Ovary (tissue), 9 donors: ENCODE measurements around the gene ZNF296. TPM values are rescaled to one million over a fixed set of nuclear protein-coding genes. Genes with fewer than 3 reads are reported as not detected.

Experiments used
- DNase-seq, 5 donors: peaks; one replicate each; pipeline ENCODE4 v3.0.0-alpha.2; 2019 to 2020
- H3K27ac ChIP-seq, 2 donors: fragments of 200-600 bp; one replicate each; pipeline versions ENCODE4 v1.5.1 to v1.8.0; 2019 to 2022
- H3K27me3 ChIP-seq: fragments of 200-600 bp; one replicate; pipeline ENCODE4 v1.8.0; 2022
- H3K36me3 ChIP-seq: fragments of 200-600 bp; sonication (generic); one replicate; pipeline ENCODE4 v1.5.1; 2019
- H3K4me1 ChIP-seq: one replicate; pipeline ENCODE4 v1.8.1; 2013; ENCODE audit warnings: mild to moderate bottlenecking, moderate library complexity; ENCODE audit not compliant: insufficient read depth
- H3K4me3 ChIP-seq: fragments of 200-600 bp; sonication (generic); one replicate; pipeline ENCODE4 v1.5.1; 2017
- H3K9me3 ChIP-seq, 2 donors: fragments of 200-600 bp in 1 of 2; sonication (generic) in 1 of 2; one replicate each; pipeline versions ENCODE4 v1.5.1 to v1.8.1; 2013 to 2019; ENCODE audit warnings: mild to moderate bottlenecking in 1 of 2, moderate library complexity in 1 of 2
- EP300 ChIP-seq: sonication (generic); formaldehyde crosslinking; IDR thresholded peaks from one replicate; pipeline ENCODE4 v1.6.1; 2017; ENCODE audit warnings: antibody characterized with exemption
- POLR2A ChIP-seq: fragments of 450-650 bp; IDR thresholded peaks from one replicate; pipeline ENCODE4 v1.6.1; 2017; ENCODE audit warnings: antibody characterized with exemption, mild to moderate bottlenecking, moderate library complexity
- WGBS, 3 donors: extraction: QIAGEN DNeasy Blood & Tissue Kit in 1 of 3; methylation state at CpG; one replicate each; pipeline versions ENCODE4 v1.1.5 to v1.1.7; 2013 to 2017; 5-methylcytosine and 5-hydroxymethylcytosine counted together
- intact Hi-C, 4 donors: fragments of 100-400 bp; cut with DNase I; formaldehyde crosslinking; loops; one replicate each; pipeline versions ENCODE4 v1.11.0 to v1.15.1; 2022 to 2023
- polyA plus RNA-seq, 2 donors: library from polyadenylated mRNA; stranded (reverse); fragments of 200-250 nt in 1 of 2; fragments of 350-450 nt in 1 of 2; fragmentation: Illumina TruSeq in 1 of 2; extraction: RNeasy Lipid Tissue Mini Kit (QIAGEN cat#74804) in 1 of 2; gene quantifications; one replicate each; pipeline ENCODE4 v1.2.3, GENCODE V29; 2013 to 2014
- total RNA-seq, 7 donors: library from RNA; depleted of rRNA in 2 of 7; stranded (reverse); fragments of >200 nt in 2 of 7; fragmentation: NEBNext Ultra II Directional in 3 of 7; extraction: Animal tissue kit (Norgen Biotek cat#: 25700) in 3 of 7; gene quantifications; one replicate each; pipeline versions ENCODE4 v1.1.0 to v1.2.4, GENCODE V29; 2016 to 2023
- TF ChIP-seq, protein P1 (sequence below), 3 donors: fragments of 450-650 bp in 2 of 3; fragments of 200-600 bp in 1 of 3; IDR thresholded peaks; one replicate each; pipeline versions ENCODE4 v1.5.1 to v1.8.0; 2016 to 2022; ENCODE audit warnings: antibody characterized with exemption in 3 of 3, mild to moderate bottlenecking in 1 of 3
- donor health status: DM: no; HTN: no; CAD: no; lungs with moderate emphysema.
- donor health status: DM: no; HTN: no; CAD: no.
- donor health status: Bipolar disorder and iron deficiency.
- donor health status: DM: yes; HTN: yes; CAD: no.
- donor health status: DM: no; HTN: no; CAD: no.
- donor health status: DM: yes; HTN: yes; CAD: no.

ZNF296 gene
- total and polyA plus RNA-seq, 9 donors: 0.24 to 2.4 (median 0.41) TPM; not detected in 1

- no peaks in the 10 kb centered on the region for H3K9me3 ChIP-seq
- no peak overlapping the region for H3K27ac ChIP-seq
- TF ChIP-seq, protein P1, sequence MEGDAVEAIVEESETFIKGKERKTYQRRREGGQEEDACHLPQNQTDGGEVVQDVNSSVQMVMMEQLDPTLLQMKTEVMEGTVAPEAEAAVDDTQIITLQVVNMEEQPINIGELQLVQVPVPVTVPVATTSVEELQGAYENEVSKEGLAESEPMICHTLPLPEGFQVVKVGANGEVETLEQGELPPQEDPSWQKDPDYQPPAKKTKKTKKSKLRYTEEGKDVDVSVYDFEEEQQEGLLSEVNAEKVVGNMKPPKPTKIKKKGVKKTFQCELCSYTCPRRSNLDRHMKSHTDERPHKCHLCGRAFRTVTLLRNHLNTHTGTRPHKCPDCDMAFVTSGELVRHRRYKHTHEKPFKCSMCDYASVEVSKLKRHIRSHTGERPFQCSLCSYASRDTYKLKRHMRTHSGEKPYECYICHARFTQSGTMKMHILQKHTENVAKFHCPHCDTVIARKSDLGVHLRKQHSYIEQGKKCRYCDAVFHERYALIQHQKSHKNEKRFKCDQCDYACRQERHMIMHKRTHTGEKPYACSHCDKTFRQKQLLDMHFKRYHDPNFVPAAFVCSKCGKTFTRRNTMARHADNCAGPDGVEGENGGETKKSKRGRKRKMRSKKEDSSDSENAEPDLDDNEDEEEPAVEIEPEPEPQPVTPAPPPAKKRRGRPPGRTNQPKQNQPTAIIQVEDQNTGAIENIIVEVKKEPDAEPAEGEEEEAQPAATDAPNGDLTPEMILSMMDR (IDR thresholded peaks at IDR 0.05): no peak
- TF ChIP-seq POLR2A: no peak
- TF ChIP-seq EP300: no peak
- WGBS, 3 donors: 38 to 49% (median 43%) methylated on average over 26 of the region's 26 CpGs
- peaks cover 17% of the 10 kb centered on the region for H3K4me1 ChIP-seq
- no peaks in the 10 kb centered on the region for H3K27me3 ChIP-seq
- H3K4me3 ChIP-seq: no peak overlapping the region
- H3K36me3 ChIP-seq: no peaks in the 10 kb centered on the region
- DNase-seq: no peak
- intact Hi-C loops: no loop called here
Measured at GRCh38 chr19:45103508-45104319, 27.4 kb upstream of the ZNF296 start.

DNA sequence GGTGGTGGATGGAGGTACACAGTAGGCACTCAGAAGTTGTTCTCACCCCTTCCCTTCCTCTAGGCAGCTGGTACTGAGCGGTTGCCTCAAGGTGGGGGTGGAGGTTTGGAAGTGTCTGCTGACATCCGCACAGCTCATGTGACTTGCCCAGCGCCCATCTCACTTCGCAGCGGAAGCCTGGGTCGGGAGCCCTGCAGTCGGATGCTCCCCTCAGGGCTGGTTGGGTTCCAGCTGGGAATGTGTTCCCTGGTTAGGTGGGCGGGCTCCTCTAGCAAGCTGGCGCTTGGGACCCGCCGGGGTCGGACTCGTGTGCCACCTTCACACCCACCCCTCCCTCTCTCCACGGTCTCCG lies 26.9 kb upstream of the ZNF296 start:
- no peak overlapping the region for H3K4me3 ChIP-seq
- no peaks in the 10 kb centered on the region for H3K27me3 ChIP-seq
- peaks cover 22% of the 10 kb centered on the region for H3K4me1 ChIP-seq
- peak in 2 of 5 donors; percentile 47 to 52 for DNase-seq
- H3K9me3 ChIP-seq: no peaks in the 10 kb centered on the region
- 10 to 20% (median 13%) methylated on average over 15 of the region's 15 CpGs for WGBS, 3 donors
- TF ChIP-seq, protein P1 (IDR thresholded peaks at IDR 0.05): no peak
- TF ChIP-seq POLR2A: no peak
- TF ChIP-seq EP300: no peak
- no peaks in the 10 kb centered on the region for H3K36me3 ChIP-seq
- no peak overlapping the region for H3K27ac ChIP-seq
- intact Hi-C loops: no loop called here

DNA sequence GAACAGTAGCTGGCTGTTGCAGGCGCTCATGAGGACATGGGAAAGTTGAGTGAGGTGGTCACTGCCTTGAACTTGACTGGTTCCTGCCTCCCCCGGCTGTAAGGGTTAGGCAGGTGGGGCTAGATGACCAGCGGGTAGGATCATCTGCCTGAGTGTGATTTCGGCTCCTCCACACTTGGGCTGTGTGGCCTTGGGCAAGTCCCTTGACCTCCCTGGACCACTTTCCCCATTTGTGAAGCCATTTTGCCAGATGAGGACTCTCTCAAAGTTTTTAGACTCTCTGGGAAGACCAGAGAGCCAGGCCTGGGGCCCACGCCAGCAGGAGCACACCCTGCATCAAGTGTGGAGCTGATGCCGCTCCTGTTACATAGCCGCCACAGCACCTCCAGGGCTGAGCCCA lies 26.2 kb upstream of the ZNF296 start:
- Histone ChIP-seq H3K27me3 (no peaks in the 10 kb centered on the region), H3K9me3 (no peaks in the 10 kb centered on the region), H3K36me3 (no peaks in the 10 kb centered on the region), H3K4me3 (no peak overlapping the region), H3K27ac (no peak overlapping the region), H3K4me1 (peaks cover 26% of the 10 kb centered on the region)
- 90 to 93% (median 92%) methylated on average over 6 to 7 of the region's 7 CpGs for WGBS, 3 donors
- DNase-seq: no peak
- TF ChIP-seq POLR2A (no peak), EP300 (no peak)
- TF ChIP-seq, protein P1 (IDR thresholded peaks at IDR 0.05): no peak
- intact Hi-C loops: no loop called here

DNA sequence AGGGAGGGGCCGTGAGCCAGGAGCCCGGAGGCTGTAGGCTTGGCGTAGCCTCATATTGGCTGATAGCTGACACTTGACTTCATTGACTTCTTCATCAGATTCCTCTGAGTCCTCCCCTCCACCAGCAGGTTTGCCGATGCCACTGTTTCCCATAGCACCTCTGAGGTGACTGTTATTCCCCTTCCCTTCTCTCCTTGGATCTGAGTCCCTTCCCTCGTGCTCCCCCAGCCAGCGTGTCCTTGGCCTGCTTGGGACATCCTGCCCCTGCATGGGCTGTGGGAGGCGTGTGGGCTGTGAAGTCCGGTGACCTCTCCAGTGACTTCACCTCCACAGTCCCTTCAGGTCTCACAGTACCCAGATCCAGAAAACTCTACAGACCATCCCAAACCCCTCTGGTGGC lies 25.5 kb upstream of the ZNF296 start:
- H3K27me3 ChIP-seq: no peaks in the 10 kb centered on the region
- intact Hi-C loops: no loop called here
- no peak overlapping the region for H3K4me3 ChIP-seq
- H3K9me3 ChIP-seq: no peaks in the 10 kb centered on the region
- peaks cover 29% of the 10 kb centered on the region for H3K4me1 ChIP-seq
- no peak for DNase-seq
- TF ChIP-seq, protein P1 (IDR thresholded peaks at IDR 0.05): no peak
- TF ChIP-seq EP300: no peak
- TF ChIP-seq POLR2A: no peak
- WGBS, 3 donors: 66 to 81% (median 69%) methylated on average over 8 of the region's 8 CpGs
- no peaks in the 10 kb centered on the region for H3K36me3 ChIP-seq
- H3K27ac ChIP-seq: no peak overlapping the region
